ENCODE results near the gene DNAL1.

DNAL1 gene

GRCh38 chr14:73725116-73726024 is 80.6 kb downstream of the DNAL1 start:
- DNase-seq, result no peak

- no peak for DNase-seq
Observed at GRCh38 chr14:73726025-73726961, 81.5 kb downstream of the DNAL1 start.

GRCh38 chr14:73727166-73727565 is 82.4 kb downstream of the DNAL1 start:
- no peak for DNase-seq

GRCh38 chr14:73728717-73729330 is 84.0 kb downstream of the DNAL1 start:
- DNase-seq, result peak in 1 of 2 experiments; percentile 76

- DNase-seq, result no peak
Observed at GRCh38 chr14:73729556-73730265, 84.9 kb downstream of the DNAL1 start.

GRCh38 chr14:73731111-73731510 is 86.3 kb downstream of the DNAL1 start:
- DNase-seq, result no peak

- no peak for DNase-seq
Observed at GRCh38 chr14:73732006-73732405, 87.2 kb downstream of the DNAL1 start.

- no peak for DNase-seq
Observed at GRCh38 chr14:73736842-73737241, 92.1 kb downstream of the DNAL1 start.

GRCh38 chr14:73738518-73739173 is 93.9 kb downstream of the DNAL1 start:
- no peak for DNase-seq

- no peak for DNase-seq
Observed at GRCh38 chr14:73739174-73739898, 94.5 kb downstream of the DNAL1 start.

GRCh38 chr14:73739899-73740617 is 95.3 kb downstream of the DNAL1 start:
- no peak for DNase-seq

- peak in 1 of 2 experiments; percentile 61 for DNase-seq
Observed at GRCh38 chr14:73740618-73741326, 96.0 kb downstream of the DNAL1 start.

GRCh38 chr14:73741386-73741875 is 96.6 kb downstream of the DNAL1 start:
- peak in 1 of 2 experiments; percentile 50 for DNase-seq

GRCh38 chr14:73741876-73742519 is 97.2 kb downstream of the DNAL1 start:
- peak in 1 of 2 experiments; percentile 24 for DNase-seq

GRCh38 chr14:73742520-73743238 is 97.9 kb downstream of the DNAL1 start:
- no peak for DNase-seq

GRCh38 chr14:73743431-73743931 is 98.7 kb downstream of the DNAL1 start:
- DNase-seq, result peak; percentile 16 to 43

- DNase-seq, result no peak
Observed at GRCh38 chr14:73744175-73744867, 99.5 kb downstream of the DNAL1 start.

All from NCI-H526 (cell line).